ENCODE data around the gene CFAP47.

Gene CFAP47

GRCh38 chrX:36383495-36383894 is 464.0 kb downstream of the CFAP47 start:
- no peak for DNase-seq (ENCODE audit: low read depth in 1 of 2, low spot score in 1 of 2)
- TF ChIP-seq CTCF (IDR thresholded peaks at IDR 0.05; ENCODE audit: insufficient read depth, low read length) (no peak), POLR2AphosphoS5 (IDR thresholded peaks at IDR 0.05; ENCODE audit: low read depth) (no peak), GABPA (IDR thresholded peaks at IDR 0.05; ENCODE audit: low read depth) (no peak), REST (IDR thresholded peaks at IDR 0.05; ENCODE audit: insufficient replicate concordance, low read depth) (no peak), SPI1 (IDR thresholded peaks at IDR 0.05; ENCODE audit: borderline replicate concordance, low read depth) (no peak)
- H3K27me3 ChIP-seq (ENCODE audit: insufficient read depth, poor library complexity, severe bottlenecking), result no peaks in the 10 kb centered on the region

DNA sequence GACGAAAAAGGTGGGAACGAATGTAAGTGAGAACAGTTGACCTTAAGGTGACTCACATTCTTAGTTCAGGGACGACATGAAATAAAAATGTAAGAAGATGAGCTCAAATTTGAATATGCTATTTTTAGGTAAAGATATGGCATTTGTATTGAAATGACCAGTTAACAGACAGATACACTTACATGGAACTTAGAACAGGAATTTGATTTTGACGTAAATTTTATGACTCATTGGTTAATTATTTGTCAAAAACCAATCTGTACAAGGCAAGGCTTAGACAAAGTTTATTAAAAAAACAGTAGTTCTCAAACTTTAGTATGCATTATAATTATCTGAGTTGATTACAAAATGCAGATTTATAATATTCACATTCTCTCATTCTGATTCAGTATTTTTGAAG is 469.4 kb downstream of the CFAP47 start:
- Histone ChIP-seq H3K27me3 (ENCODE audit: insufficient read depth, poor library complexity, severe bottlenecking) (no peaks in the 10 kb centered on the region), H3K4me3 (replicated peaks; ENCODE audit: insufficient read depth, low read length) (no peak overlapping the region), H3K27ac (replicated peaks) (no peak overlapping the region)
- DNase-seq (ENCODE audit: low read depth in 1 of 2, low spot score in 1 of 2), result no peak
- TF ChIP-seq SPI1 (IDR thresholded peaks at IDR 0.05; ENCODE audit: borderline replicate concordance, low read depth) (no peak), CTCF (IDR thresholded peaks at IDR 0.05; ENCODE audit: insufficient read depth, low read length) (no peak), REST (IDR thresholded peaks at IDR 0.05; ENCODE audit: insufficient replicate concordance, low read depth) (no peak), GABPA (IDR thresholded peaks at IDR 0.05; ENCODE audit: low read depth) (no peak), POLR2AphosphoS5 (IDR thresholded peaks at IDR 0.05; ENCODE audit: low read depth) (no peak)

More at GRCh38 chrX:36383495-36383894, 464.0 kb downstream of the CFAP47 start:
- H3K27ac ChIP-seq (replicated peaks), result no peak overlapping the region
- no peak overlapping the region for H3K4me3 ChIP-seq (replicated peaks; ENCODE audit: insufficient read depth, low read length)

GRCh38 chrX:36401774-36402173 is 482.2 kb downstream of the CFAP47 start:
- DNase-seq (ENCODE audit: low read depth in 1 of 2, low spot score in 1 of 2), result no peak
- Histone ChIP-seq H3K4me3 (replicated peaks; ENCODE audit: insufficient read depth, low read length) (no peak overlapping the region), H3K27me3 (ENCODE audit: insufficient read depth, poor library complexity, severe bottlenecking) (no peaks in the 10 kb centered on the region), H3K27ac (replicated peaks) (no peak overlapping the region)
- TF ChIP-seq POLR2AphosphoS5 (IDR thresholded peaks at IDR 0.05; ENCODE audit: low read depth) (no peak), CTCF (IDR thresholded peaks at IDR 0.05; ENCODE audit: insufficient read depth, low read length) (no peak), SPI1 (IDR thresholded peaks at IDR 0.05; ENCODE audit: borderline replicate concordance, low read depth) (no peak), REST (IDR thresholded peaks at IDR 0.05; ENCODE audit: insufficient replicate concordance, low read depth) (no peak), GABPA (IDR thresholded peaks at IDR 0.05; ENCODE audit: low read depth) (no peak)

Measured in HL-60 (cell line).